Epithelial cell of proximal tubule (primary cell): ENCODE measurements around the gene LRP3. TPM values are rescaled to one million over a fixed set of nuclear protein-coding genes. Genes with fewer than 3 reads are reported as not detected.

ENCODE experiments used
- DNase-seq: peaks from one replicate; pipeline ENCODE4 v3.0.0-alpha.2; 2011; ENCODE audit warnings: low read depth
- H3K4me3 ChIP-seq: 2 replicates; pipeline ENCODE4 v1.5.1; 2011; ENCODE audit warnings: low read depth, mild to moderate bottlenecking, low read length
- CTCF ChIP-seq: conservative IDR thresholded peaks from 2 replicates; pipeline ENCODE4 v1.5.1; 2012; ENCODE audit warnings: low read depth, mild to moderate bottlenecking, low read length
- total RNA-seq: library from RNA; depleted of rRNA; stranded (reverse); fragments of >200 nt; gene quantifications from 2 replicates; pipeline ENCODE4 v1.2.3, GENCODE V29; 2015

LRP3 gene
- total RNA-seq, 1 donor from 2014 or later: 26.3 TPM

DNA sequence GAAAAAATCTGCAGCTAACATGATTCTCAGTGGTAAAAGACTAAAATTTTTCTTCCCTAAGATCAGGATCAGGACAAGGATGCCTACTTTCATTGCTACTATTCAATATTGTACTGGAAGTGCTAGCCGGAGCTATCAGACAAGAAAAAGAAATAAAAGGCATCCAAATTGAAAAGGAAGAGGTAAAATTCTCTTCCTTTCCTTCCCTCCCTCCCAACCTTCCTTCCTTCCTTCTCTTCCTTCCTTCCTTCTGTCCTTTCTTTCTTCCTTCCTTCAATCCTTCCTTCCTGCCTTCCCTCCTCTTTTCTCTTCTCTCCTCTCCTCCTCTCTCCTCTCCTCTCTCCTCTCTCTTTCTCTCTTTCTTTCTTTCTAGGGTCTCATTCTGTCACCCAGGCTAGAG is 26.7 kb upstream of the LRP3 start:
- DNase-seq: no peak
- TF ChIP-seq CTCF: no peak
- H3K4me3 ChIP-seq: no peak overlapping the region

GRCh38 chr19:33168528-33168927 is 25.6 kb upstream of the LRP3 start:
- H3K4me3 ChIP-seq: no peak overlapping the region
- TF ChIP-seq CTCF: no peak
- DNase-seq: no peak

GRCh38 chr19:33171222-33171795 is 22.8 kb upstream of the LRP3 start:
- no peak for DNase-seq
- TF ChIP-seq CTCF: no peak
- no peak overlapping the region for H3K4me3 ChIP-seq

- DNase-seq: no peak
- TF ChIP-seq CTCF: no peak
- H3K4me3 ChIP-seq: no peak overlapping the region
Observed at GRCh38 chr19:33171916-33172359, 22.2 kb upstream of the LRP3 start.

- H3K4me3 ChIP-seq: no peak overlapping the region
- TF ChIP-seq CTCF: no peak
- DNase-seq: no peak
Observed at GRCh38 chr19:33174186-33174585, 19.9 kb upstream of the LRP3 start.

DNA sequence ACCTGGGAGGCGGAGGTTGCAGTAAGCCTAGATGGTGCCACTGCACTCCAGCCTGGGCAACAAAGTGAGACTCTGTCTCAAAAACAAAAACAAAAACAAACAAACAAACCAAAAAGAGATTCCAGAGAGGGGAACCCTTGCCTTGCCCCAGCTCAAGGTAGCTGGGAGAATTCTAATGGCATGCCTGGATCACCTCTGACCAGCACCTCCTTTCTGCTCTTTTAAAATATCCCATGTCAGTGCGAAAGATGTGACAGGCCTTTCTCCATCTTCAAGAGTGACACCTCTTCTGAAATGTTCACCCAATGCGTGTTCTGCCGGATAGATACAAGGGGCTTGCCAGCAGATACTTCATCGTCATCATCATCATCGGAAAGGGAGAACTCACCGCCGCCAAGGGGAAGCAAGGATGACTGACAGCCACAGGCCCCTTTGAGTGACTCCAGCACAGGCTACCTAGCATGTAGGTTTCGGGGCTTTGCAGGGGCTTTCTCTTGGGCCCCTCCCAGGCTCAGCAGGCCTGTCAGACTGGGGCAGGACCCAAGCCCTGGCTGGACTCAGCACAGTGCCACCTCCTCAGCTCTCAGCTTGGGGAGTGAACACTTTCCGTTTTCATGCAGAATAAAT is 18.9 kb upstream of the LRP3 start:
- TF ChIP-seq CTCF: no peak
- no peak for DNase-seq
- no peak overlapping the region for H3K4me3 ChIP-seq
